Fibroblast of lung (primary cell): Measurements from ENCODE around the gene DNM3.

Experiments used
- EZH2 ChIP-seq: IDR thresholded peaks from 2 replicates; pipeline ENCODE4 v1.5.1; 2012; ENCODE audit warnings: low read length, control low read depth, mild to moderate bottlenecking; ENCODE audit errors: missing control alignments
- TF ChIP-seq, protein P1 (sequence below), 2 donors: IDR thresholded peaks in 1 of 2; conservative IDR thresholded peaks in 1 of 2; 1 replicate in 1 of 2; 2 replicates in 1 of 2; pipeline ENCODE4 v1.5.1; 2011 to 2012; ENCODE audit warnings: low read length in 2 of 2, control low read depth in 1 of 2, inconsistent platforms in 1 of 2, low read depth in 1 of 2, mild to moderate bottlenecking in 1 of 2

GRCh38 chr1:171819946-171820345 lies 21.4 kb upstream of the DNM3 start:
- TF ChIP-seq EZH2, result no peak
- TF ChIP-seq, protein P1, sequence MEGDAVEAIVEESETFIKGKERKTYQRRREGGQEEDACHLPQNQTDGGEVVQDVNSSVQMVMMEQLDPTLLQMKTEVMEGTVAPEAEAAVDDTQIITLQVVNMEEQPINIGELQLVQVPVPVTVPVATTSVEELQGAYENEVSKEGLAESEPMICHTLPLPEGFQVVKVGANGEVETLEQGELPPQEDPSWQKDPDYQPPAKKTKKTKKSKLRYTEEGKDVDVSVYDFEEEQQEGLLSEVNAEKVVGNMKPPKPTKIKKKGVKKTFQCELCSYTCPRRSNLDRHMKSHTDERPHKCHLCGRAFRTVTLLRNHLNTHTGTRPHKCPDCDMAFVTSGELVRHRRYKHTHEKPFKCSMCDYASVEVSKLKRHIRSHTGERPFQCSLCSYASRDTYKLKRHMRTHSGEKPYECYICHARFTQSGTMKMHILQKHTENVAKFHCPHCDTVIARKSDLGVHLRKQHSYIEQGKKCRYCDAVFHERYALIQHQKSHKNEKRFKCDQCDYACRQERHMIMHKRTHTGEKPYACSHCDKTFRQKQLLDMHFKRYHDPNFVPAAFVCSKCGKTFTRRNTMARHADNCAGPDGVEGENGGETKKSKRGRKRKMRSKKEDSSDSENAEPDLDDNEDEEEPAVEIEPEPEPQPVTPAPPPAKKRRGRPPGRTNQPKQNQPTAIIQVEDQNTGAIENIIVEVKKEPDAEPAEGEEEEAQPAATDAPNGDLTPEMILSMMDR (conservative IDR thresholded peaks at IDR 0.05 in 1 of 2, IDR thresholded peaks at IDR 0.05 in 1 of 2; ENCODE audit: low read depth in 1 of 2, low read length in 2 of 2), result no peak
